Upper lobe of left lung (tissue), 6 donors: ENCODE results near the gene ARHGAP10. TPM values are rescaled to one million over a fixed set of nuclear protein-coding genes. Genes with fewer than 3 reads are reported as not detected.
"Not testable (repeated sequence)": the region's sequence is repeated elsewhere in the genome, so short reads cannot be mapped to it uniquely, and the experiment has no call there.

Source experiments
- ATAC-seq, 2 donors: fragments of 200-7000 bp; cut with Tn5 transposase; one replicate each; pipeline ENCODE4 v1.9.1; 2022; ENCODE audit warnings: mild to moderate bottlenecking in 2 of 2, moderate library complexity in 2 of 2; ENCODE audit not compliant: low FRiP score in 2 of 2
- DNase-seq, 2 donors: peaks; one replicate each; pipeline ENCODE4 v3.0.0-alpha.2; 2019 to 2020
- H3K27ac ChIP-seq, 4 donors: fragments of 200-600 bp; sonication (generic); one replicate each; pipeline ENCODE4 v1.5.1; 2016 to 2019
- H3K27me3 ChIP-seq, 4 donors: fragments of 200-600 bp; sonication (generic); one replicate each; pipeline ENCODE4 v1.5.1; 2017 to 2019
- H3K36me3 ChIP-seq, 4 donors: fragments of 200-600 bp; sonication (generic); one replicate each; pipeline ENCODE4 v1.5.1; 2016 to 2019
- H3K4me1 ChIP-seq, 4 donors: fragments of 200-600 bp; sonication (generic); one replicate each; pipeline ENCODE4 v1.5.1; 2018 to 2019
- H3K4me3 ChIP-seq, 4 donors: fragments of 200-600 bp; sonication (generic); one replicate each; pipeline ENCODE4 v1.5.1; 2017 to 2019; ENCODE audit warnings: mild to moderate bottlenecking in 2 of 4, moderate library complexity in 1 of 4
- H3K9me3 ChIP-seq, 4 donors: fragments of 200-600 bp; sonication (generic); one replicate each; pipeline ENCODE4 v1.5.1; 2018 to 2019
- EP300 ChIP-seq, 4 donors: sonication (generic); formaldehyde crosslinking; IDR thresholded peaks; one replicate each; pipeline ENCODE4 v1.5.1; 2017; ENCODE audit warnings: antibody characterized with exemption in 4 of 4, control low read depth in 2 of 4
- POLR2A ChIP-seq, 4 donors: fragments of 450-650 bp; IDR thresholded peaks; one replicate each; pipeline ENCODE4 v1.5.1; 2016 to 2017; ENCODE audit warnings: antibody characterized with exemption in 4 of 4, mild to moderate bottlenecking in 2 of 4
- POLR2AphosphoS5 ChIP-seq, 2 donors: sonication (generic); formaldehyde crosslinking; IDR thresholded peaks; one replicate each; pipeline ENCODE4 v1.5.1; 2017; ENCODE audit warnings: antibody characterized with exemption in 2 of 2
- WGBS, 2 donors: methylation state at CpG; one replicate each; pipeline ENCODE4 v1.1.5; 2017 to 2018; 5-methylcytosine and 5-hydroxymethylcytosine counted together
- total RNA-seq, 6 donors: library from RNA; depleted of rRNA in 4 of 6; stranded (reverse); fragments of >200 nt in 4 of 6; gene quantifications; one replicate each; pipeline versions ENCODE4 v1.1.0 to v1.2.1, GENCODE V29; 2016 to 2021
- TF ChIP-seq, protein P1 (sequence below), 6 experiments: fragments of 450-650 bp in 4 of 6; fragments of 200-600 bp in 2 of 6; sonication (generic) in 2 of 6; IDR thresholded peaks; one replicate each; pipeline ENCODE4 v1.5.1; 2016 to 2019; ENCODE audit warnings: antibody characterized with exemption in 6 of 6
- donor health status: DM: no; HTN: no; CAD: no; lungs with moderate emphysema.
- donor health status: DM: no; HTN: yes; CAD: no; lungs with severe emphysema.

Gene ARHGAP10
- total RNA-seq, 6 donors from 2014 or later = 25.9 to 47.1 (median 29.5) TPM

DNA sequence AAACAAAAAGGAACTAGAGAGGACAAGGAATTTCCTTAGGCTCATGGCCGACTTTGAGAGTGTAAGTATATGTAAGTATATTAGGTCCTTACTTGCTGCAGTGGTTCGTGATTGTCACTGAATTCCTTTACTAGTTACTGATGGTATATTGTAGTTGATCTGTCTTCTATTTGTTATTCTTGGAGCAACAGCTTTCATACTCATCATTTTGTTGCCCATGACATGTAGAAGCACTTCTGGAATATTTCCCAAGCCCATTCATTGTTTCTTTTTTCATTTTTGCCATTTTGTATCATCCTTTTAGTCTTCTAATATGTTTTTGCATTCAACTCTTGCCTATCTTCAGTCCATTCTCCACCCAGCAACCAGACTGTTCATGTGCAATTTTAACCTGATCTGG is 170.0 kb downstream of the ARHGAP10 start:
- DNase-seq = no peak
- no peaks in the 10 kb centered on the region for H3K27me3 ChIP-seq
- ATAC-seq = no peak
- no peaks in the 10 kb centered on the region for H3K9me3 ChIP-seq
- no peaks in the 10 kb centered on the region for H3K4me1 ChIP-seq
- H3K36me3 ChIP-seq = peaks cover 0 to 3% (median 0%) of the 10 kb centered on the region in 4 donors
- WGBS, 2 donors = 87 to 90% methylated on average over 2 of the region's 2 CpGs
- no peak overlapping the region for H3K27ac ChIP-seq
- TF ChIP-seq POLR2AphosphoS5 (IDR thresholded peaks at IDR 0.05) (no peak), POLR2A (IDR thresholded peaks at IDR 0.05) (no peak), EP300 (IDR thresholded peaks at IDR 0.05) (no peak)
- TF ChIP-seq, protein P1, sequence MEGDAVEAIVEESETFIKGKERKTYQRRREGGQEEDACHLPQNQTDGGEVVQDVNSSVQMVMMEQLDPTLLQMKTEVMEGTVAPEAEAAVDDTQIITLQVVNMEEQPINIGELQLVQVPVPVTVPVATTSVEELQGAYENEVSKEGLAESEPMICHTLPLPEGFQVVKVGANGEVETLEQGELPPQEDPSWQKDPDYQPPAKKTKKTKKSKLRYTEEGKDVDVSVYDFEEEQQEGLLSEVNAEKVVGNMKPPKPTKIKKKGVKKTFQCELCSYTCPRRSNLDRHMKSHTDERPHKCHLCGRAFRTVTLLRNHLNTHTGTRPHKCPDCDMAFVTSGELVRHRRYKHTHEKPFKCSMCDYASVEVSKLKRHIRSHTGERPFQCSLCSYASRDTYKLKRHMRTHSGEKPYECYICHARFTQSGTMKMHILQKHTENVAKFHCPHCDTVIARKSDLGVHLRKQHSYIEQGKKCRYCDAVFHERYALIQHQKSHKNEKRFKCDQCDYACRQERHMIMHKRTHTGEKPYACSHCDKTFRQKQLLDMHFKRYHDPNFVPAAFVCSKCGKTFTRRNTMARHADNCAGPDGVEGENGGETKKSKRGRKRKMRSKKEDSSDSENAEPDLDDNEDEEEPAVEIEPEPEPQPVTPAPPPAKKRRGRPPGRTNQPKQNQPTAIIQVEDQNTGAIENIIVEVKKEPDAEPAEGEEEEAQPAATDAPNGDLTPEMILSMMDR (IDR thresholded peaks at IDR 0.05) = no peak
- no peak overlapping the region for H3K4me3 ChIP-seq

DNA sequence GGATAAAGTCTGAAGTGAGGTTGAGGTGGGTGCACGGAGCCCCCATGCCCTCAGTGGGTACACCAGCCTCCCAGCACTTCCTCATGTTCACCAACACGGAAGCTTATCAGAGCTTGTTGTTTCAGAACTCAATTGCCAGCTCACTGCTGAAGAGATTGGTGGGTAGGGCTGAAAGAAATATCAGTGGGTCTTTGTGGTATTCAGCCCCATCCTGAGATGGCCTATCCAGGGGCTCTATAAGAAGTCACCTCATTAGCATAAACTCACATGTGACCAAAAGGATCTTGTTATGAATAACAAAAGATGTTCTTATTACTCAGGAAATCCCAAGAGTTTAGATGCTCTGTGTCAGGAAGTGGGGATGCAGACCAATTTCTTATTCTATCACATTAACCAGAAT is 177.3 kb downstream of the ARHGAP10 start:
- H3K36me3 ChIP-seq = peaks cover 0 to 10% (median 1%) of the 10 kb centered on the region in 4 donors

DNA sequence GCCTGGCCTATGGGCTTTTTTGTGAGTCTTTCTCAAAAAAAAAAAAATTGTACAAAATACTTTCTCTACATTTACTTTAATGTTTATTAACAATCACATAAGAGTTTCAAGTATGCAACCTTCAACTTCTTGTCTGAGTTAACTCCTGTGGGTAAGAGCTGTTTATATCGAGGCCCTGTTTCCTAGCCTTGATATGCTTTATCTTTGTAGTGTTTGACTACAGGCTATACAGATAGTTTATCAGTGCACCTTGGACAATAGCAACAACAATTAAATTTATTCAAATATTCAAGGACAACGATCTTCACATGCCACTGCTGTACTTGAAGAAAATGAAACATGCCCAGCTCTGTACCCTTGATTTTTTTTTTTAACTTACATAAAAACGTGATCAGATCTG is 178.4 kb downstream of the ARHGAP10 start:
- Histone ChIP-seq H3K27me3 (no peaks in the 10 kb centered on the region), H3K27ac (no peak overlapping the region), H3K4me3 (no peak overlapping the region), H3K36me3 (peaks cover 0 to 11% (median 1%) of the 10 kb centered on the region in 4 donors), H3K9me3 (no peaks in the 10 kb centered on the region), H3K4me1 (no peaks in the 10 kb centered on the region)
- TF ChIP-seq EP300 (IDR thresholded peaks at IDR 0.05) (no peak), POLR2A (IDR thresholded peaks at IDR 0.05) (no peak), POLR2AphosphoS5 (IDR thresholded peaks at IDR 0.05) (no peak)
- TF ChIP-seq, protein P1 (IDR thresholded peaks at IDR 0.05) = no peak
- ATAC-seq (no peak), DNase-seq (no peak)
- WGBS, 2 donors = 69 to 74% methylated on average over 3 of the region's 3 CpGs

More for the DNA sequence above, 177.3 kb downstream of the ARHGAP10 start:
- 41 to 60% methylated on average over 2 of the region's 2 CpGs for WGBS, 2 donors
- H3K9me3 ChIP-seq = no peaks in the 10 kb centered on the region
- no peaks in the 10 kb centered on the region for H3K4me1 ChIP-seq
- no peak overlapping the region for H3K27ac ChIP-seq
- ATAC-seq (no peak), DNase-seq (no peak)
- TF ChIP-seq POLR2AphosphoS5 (IDR thresholded peaks at IDR 0.05) (no peak), EP300 (IDR thresholded peaks at IDR 0.05) (no peak), POLR2A (IDR thresholded peaks at IDR 0.05) (no peak)
- TF ChIP-seq, protein P1 (IDR thresholded peaks at IDR 0.05) = no peak
- no peaks in the 10 kb centered on the region for H3K27me3 ChIP-seq
- no peak overlapping the region for H3K4me3 ChIP-seq

DNA sequence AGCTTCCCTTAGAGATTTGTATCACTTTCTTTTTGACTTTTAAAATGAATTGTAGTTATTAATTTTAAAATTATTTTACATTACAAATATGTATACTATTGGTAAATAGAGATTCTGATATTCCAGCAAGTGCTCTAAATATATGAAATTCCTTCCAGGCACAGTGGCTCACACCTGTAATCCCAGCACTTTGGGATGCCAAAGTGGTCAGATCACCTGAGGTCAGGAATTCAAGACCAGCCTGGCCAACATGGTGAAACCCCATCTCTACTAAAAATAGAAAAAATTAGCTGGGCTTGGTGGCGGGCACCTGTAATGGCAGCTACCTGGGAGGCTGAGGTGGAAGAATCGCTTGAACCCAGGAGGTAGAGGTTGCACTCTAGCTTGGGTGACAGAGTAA is 180.2 kb downstream of the ARHGAP10 start:
- H3K4me3 ChIP-seq, H3K4me1 ChIP-seq, DNase-seq, ATAC-seq, H3K27me3 ChIP-seq, H3K9me3 ChIP-seq, H3K27ac ChIP-seq: not testable (repeated sequence)
- H3K36me3 ChIP-seq = peaks cover 0 to 11% (median 1%) of the 10 kb centered on the region in 4 donors
- WGBS, 2 donors = 95 to 96% methylated on average over 2 of the region's 2 CpGs

DNA sequence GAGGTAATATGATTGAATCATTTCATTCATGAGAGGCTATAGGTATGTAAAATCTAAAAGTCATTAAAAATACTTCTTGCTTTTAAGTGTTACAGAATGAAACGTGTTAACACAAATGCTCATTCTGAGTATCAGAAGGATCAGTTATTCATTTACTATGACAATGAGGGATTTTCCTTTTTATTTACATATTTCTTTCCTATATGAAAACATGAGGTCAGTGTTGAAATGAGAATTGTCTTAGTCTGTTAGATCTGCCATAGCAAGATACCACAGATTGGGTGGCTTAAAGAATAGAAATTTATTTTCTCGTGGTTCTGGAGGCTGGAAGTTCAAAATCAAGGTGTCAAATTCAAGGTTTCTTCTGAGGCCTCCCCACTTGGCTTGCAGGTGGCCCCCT is 181.2 kb downstream of the ARHGAP10 start:
- Histone ChIP-seq H3K27me3 (no peaks in the 10 kb centered on the region), H3K9me3 (no peaks in the 10 kb centered on the region), H3K4me1 (no peaks in the 10 kb centered on the region), H3K36me3 (peaks cover 0 to 11% (median 1%) of the 10 kb centered on the region in 4 donors), H3K4me3 (no peak overlapping the region), H3K27ac (no peak overlapping the region)
- no peak for DNase-seq
- WGBS, 2 donors = 89 to 94% methylated on average over 2 of the region's 2 CpGs
- TF ChIP-seq POLR2A (IDR thresholded peaks at IDR 0.05) (no peak), EP300 (IDR thresholded peaks at IDR 0.05) (no peak), POLR2AphosphoS5 (IDR thresholded peaks at IDR 0.05) (no peak)
- TF ChIP-seq, protein P1 (IDR thresholded peaks at IDR 0.05) = no peak
- no peak for ATAC-seq
